AML-193 (cell line): ENCODE results near the gene OR52A5.
A peak's percentile ranks its signal among the peaks of the same experiment; 100 is the strongest.
"Not testable (repeated sequence)": the region's sequence is repeated elsewhere in the genome, so short reads cannot be mapped to it uniquely, and the experiment has no call there.

ENCODE experiments used
- DNase-seq, 2 experiments: peaks; one replicate each; lab custom pipeline; 2025; lab: John Stamatoyannopoulos, UW

OR52A5 gene

GRCh38 chr11:5137996-5138395 is at the start of gene OR52A5:
TSS of gene OR52A5 (minus strand) at chr11:5138356. CDS start at chr11:5132642, 5,714 bp downstream.
- DNase-seq, result no peak

- no peak for DNase-seq
Measured at GRCh38 chr11:5178046-5178837, 40.1 kb upstream of the OR52A5 start.

GRCh38 chr11:5174934-5175333 is 36.8 kb upstream of the OR52A5 start:
- no peak for DNase-seq

- no peak for DNase-seq
Measured at GRCh38 chr11:5171856-5172255, 33.7 kb upstream of the OR52A5 start.

- not testable (repeated sequence) for DNase-seq
Measured at GRCh38 chr11:5165898-5166297, 27.7 kb upstream of the OR52A5 start.

- not testable (repeated sequence) for DNase-seq
Measured at GRCh38 chr11:5164807-5165206, 26.7 kb upstream of the OR52A5 start.

GRCh38 chr11:5161045-5161444 is 22.9 kb upstream of the OR52A5 start:
- not testable (repeated sequence) for DNase-seq

- not testable (repeated sequence) for DNase-seq
Measured at GRCh38 chr11:5160217-5160616, 22.1 kb upstream of the OR52A5 start.

GRCh38 chr11:5159806-5160205 is 21.6 kb upstream of the OR52A5 start:
- DNase-seq, result no peak

GRCh38 chr11:5154657-5155056 is 16.5 kb upstream of the OR52A5 start, which contains the start of gene OR52A1:
TSS of gene OR52A1 (minus strand) at chr11:5154757. CDS start at chr11:5152369, 2,388 bp downstream.
- DNase-seq, result no peak

- DNase-seq, result no peak
Measured at GRCh38 chr11:5153574-5154431, 15.6 kb upstream of the OR52A5 start.

- no peak for DNase-seq
Measured at GRCh38 chr11:5151713-5152153, 13.6 kb upstream of the OR52A5 start.

GRCh38 chr11:5144206-5144605 is 6.0 kb upstream of the OR52A5 start:
- not testable (repeated sequence) for DNase-seq

- DNase-seq, result no peak
Measured at GRCh38 chr11:5137014-5137413, 1.1 kb downstream of the OR52A5 start.

GRCh38 chr11:5136261-5136660 is 1.9 kb downstream of the OR52A5 start:
- DNase-seq, result no peak

- no peak for DNase-seq
Measured at GRCh38 chr11:5131584-5132335, 6.4 kb downstream of the OR52A5 start.

GRCh38 chr11:5129457-5129877 is 8.7 kb downstream of the OR52A5 start:
- DNase-seq, result no peak

- DNase-seq, result no peak
Measured at GRCh38 chr11:5124891-5125620, 13.1 kb downstream of the OR52A5 start.

- peak; percentile 36 to 50 for DNase-seq
Measured at GRCh38 chr11:5123802-5124521, 14.2 kb downstream of the OR52A5 start.

GRCh38 chr11:5118893-5119292 is 19.3 kb downstream of the OR52A5 start:
- DNase-seq, result no peak

GRCh38 chr11:5117588-5117987 is 20.6 kb downstream of the OR52A5 start:
- no peak for DNase-seq
